HPDE6-E6E7 (cell line): Measurements from ENCODE around the gene SEC14L5.

Experiments used
- DNase-seq: peaks from one replicate; pipeline ENCODE4 v3.0.0; 2011; ENCODE audit warnings: missing footprints; ENCODE audit errors: extremely low spot score

The SEC14L5 gene

GRCh38 chr16:4957720-4958509 is at the start of gene SEC14L5:
Gene SEC14L5 (plus strand): TSS chr16:4958330. CDS start chr16:4959324, 994 bp downstream.
- DNase-seq, result peak; percentile 94

GRCh38 chr16:4908854-4909401 is 49.2 kb upstream of the SEC14L5 start:
- DNase-seq, result no peak

- DNase-seq, result no peak
Measured at GRCh38 chr16:4909825-4910224, 48.3 kb upstream of the SEC14L5 start.

- DNase-seq, result no peak
Measured at GRCh38 chr16:4910828-4911227, 47.3 kb upstream of the SEC14L5 start.

- no peak for DNase-seq
Measured at GRCh38 chr16:4911970-4912386, 46.2 kb upstream of the SEC14L5 start.

GRCh38 chr16:4913130-4913773 is 44.9 kb upstream of the SEC14L5 start:
- DNase-seq, result no peak

GRCh38 chr16:4913774-4914525 is 44.2 kb upstream of the SEC14L5 start:
- no peak for DNase-seq

GRCh38 chr16:4914528-4915225 is 43.5 kb upstream of the SEC14L5 start:
- DNase-seq, result no peak

GRCh38 chr16:4915226-4915761 is 42.8 kb upstream of the SEC14L5 start:
- no peak for DNase-seq

- DNase-seq, result no peak
Measured at GRCh38 chr16:4917117-4917516, 41.0 kb upstream of the SEC14L5 start.

GRCh38 chr16:4918781-4919251 is 39.3 kb upstream of the SEC14L5 start:
- DNase-seq, result no peak

GRCh38 chr16:4920826-4921225 is 37.3 kb upstream of the SEC14L5 start:
- DNase-seq, result no peak

GRCh38 chr16:4922721-4923342 is 35.3 kb upstream of the SEC14L5 start:
- DNase-seq, result no peak

- DNase-seq, result no peak
Measured at GRCh38 chr16:4923853-4924252, 34.3 kb upstream of the SEC14L5 start.

- peak; percentile 58 for DNase-seq
Measured at GRCh38 chr16:4924593-4925292, 33.4 kb upstream of the SEC14L5 start.

- no peak for DNase-seq
Measured at GRCh38 chr16:4925293-4925607, 32.9 kb upstream of the SEC14L5 start.

GRCh38 chr16:4925791-4926190 is 32.3 kb upstream of the SEC14L5 start:
- DNase-seq, result no peak

- DNase-seq, result no peak
Measured at GRCh38 chr16:4926928-4927327, 31.2 kb upstream of the SEC14L5 start.

- DNase-seq, result no peak
Measured at GRCh38 chr16:4927661-4928060, 30.5 kb upstream of the SEC14L5 start.

- DNase-seq, result no peak
Measured at GRCh38 chr16:4928227-4928626, 29.9 kb upstream of the SEC14L5 start.
